Stimulated activated memory B cell treated with anti-CD40 and anti-IgM and Interleukin-4, amounts not matched to agents 10 μg/mL and 1 μg/mL and 100 μg/mL, for 72 hours (primary cell): ENCODE data around the gene C11orf16.
"Not testable (repeated sequence)": the region's sequence is repeated elsewhere in the genome, so short reads cannot be mapped to it uniquely, and the experiment has no call there.

Source experiments
- ATAC-seq: fragments of 150-1000 bp; cut with Tn5 transposase; 2 replicates; pipeline ENCODE4 v1.10.0; 2021
- H3K27ac Mint-ChIP-seq: one replicate; pipeline ENCODE4 v1.8.0; 2022; ENCODE audit warnings: mild to moderate bottlenecking, mixed read lengths
- H3K27me3 Mint-ChIP-seq: one replicate; pipeline ENCODE4 v1.8.0; 2022; ENCODE audit warnings: mixed read lengths
- H3K36me3 Mint-ChIP-seq: one replicate; pipeline ENCODE4 v1.8.0; 2022; ENCODE audit warnings: mixed read lengths
- H3K4me1 Mint-ChIP-seq: one replicate; pipeline ENCODE4 v1.8.0; 2022; ENCODE audit warnings: mixed read lengths
- H3K4me3 Mint-ChIP-seq: one replicate; pipeline ENCODE4 v1.8.0; 2022; ENCODE audit warnings: mild to moderate bottlenecking, moderate library complexity, mixed read lengths
- H3K9me3 Mint-ChIP-seq: one replicate; pipeline ENCODE4 v1.8.0; 2022; ENCODE audit warnings: mixed read lengths

Gene C11orf16, protein sequence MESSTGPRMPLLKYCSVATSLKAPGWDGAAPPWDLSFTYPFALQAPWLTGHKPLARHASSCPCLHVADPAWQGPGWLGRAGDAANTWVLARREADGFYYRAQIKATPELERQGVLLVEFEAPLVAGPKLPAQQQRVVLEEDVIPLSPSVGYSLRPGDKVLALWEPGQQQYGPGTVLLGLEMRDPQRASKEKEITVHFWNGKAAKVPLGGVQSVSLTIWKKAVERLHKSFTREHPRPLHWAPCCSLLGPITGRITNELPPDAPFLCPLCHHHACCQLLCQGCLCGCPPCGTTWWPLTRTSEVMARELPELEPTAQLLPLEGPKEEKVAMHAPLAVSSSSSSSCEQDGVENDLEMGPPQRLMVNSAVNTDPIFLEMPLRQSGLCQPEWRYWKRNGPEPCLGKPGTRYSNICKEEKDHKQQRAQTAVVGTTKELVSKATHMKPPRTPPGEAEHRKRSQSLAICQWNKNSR

GRCh38 chr11:8932564-8933180 is at the start of gene C11orf16:
TSS of gene C11orf16 (minus strand) at chr11:8932947. CDS start at chr11:8932308, 639 bp downstream.
- H3K4me1 Mint-ChIP-seq, result peaks cover 6% of the 10 kb centered on the region
- H3K9me3 Mint-ChIP-seq, result no peaks in the 10 kb centered on the region
- H3K27me3 Mint-ChIP-seq, result peaks cover 15% of the 10 kb centered on the region
- H3K36me3 Mint-ChIP-seq, result no peaks in the 10 kb centered on the region
- no peak within 1 kb of the TSS for H3K27ac Mint-ChIP-seq
- ATAC-seq, result no peak
- no peak within 1 kb of the TSS for H3K4me3 Mint-ChIP-seq

DNA sequence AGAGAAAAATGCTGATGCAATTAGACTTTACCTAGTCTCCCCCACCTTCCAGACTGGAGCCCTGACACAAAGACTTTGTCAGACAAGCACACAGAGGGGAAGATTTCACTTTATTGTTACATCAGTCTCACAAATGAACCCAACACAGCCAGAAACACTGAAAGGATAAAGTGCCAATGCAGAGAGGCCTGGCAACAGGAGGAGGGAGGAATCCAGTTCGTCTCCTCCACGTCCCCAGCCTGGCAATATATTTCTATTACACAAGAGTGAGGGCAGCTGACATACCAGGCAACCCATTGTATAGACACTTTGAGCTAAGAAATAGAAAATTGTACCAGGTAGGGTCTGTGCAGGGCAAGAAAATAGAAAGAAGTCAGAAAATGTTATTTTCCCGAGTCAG is 47.7 kb upstream of the C11orf16 start:
- no peaks in the 10 kb centered on the region for H3K9me3 Mint-ChIP-seq
- H3K36me3 Mint-ChIP-seq, result no peaks in the 10 kb centered on the region
- ATAC-seq, result no peak
- H3K4me1 Mint-ChIP-seq, result no peaks in the 10 kb centered on the region
- no peak overlapping the region for H3K4me3 Mint-ChIP-seq
- no peak overlapping the region for H3K27ac Mint-ChIP-seq
- H3K27me3 Mint-ChIP-seq, result no peaks in the 10 kb centered on the region

GRCh38 chr11:8979365-8979764 is 46.6 kb upstream of the C11orf16 start:
- not testable (repeated sequence) for H3K4me1 Mint-ChIP-seq, H3K9me3 Mint-ChIP-seq, H3K36me3 Mint-ChIP-seq, H3K27me3 Mint-ChIP-seq, H3K4me3 Mint-ChIP-seq, ATAC-seq, H3K27ac Mint-ChIP-seq

- Mint-ChIP-seq H3K4me1 (no peaks in the 10 kb centered on the region), H3K4me3 (no peak overlapping the region), H3K27me3 (no peaks in the 10 kb centered on the region), H3K27ac (no peak overlapping the region), H3K36me3 (no peaks in the 10 kb centered on the region), H3K9me3 (no peaks in the 10 kb centered on the region)
- no peak for ATAC-seq
Observed at GRCh38 chr11:8973121-8973520, 40.4 kb upstream of the C11orf16 start.

DNA sequence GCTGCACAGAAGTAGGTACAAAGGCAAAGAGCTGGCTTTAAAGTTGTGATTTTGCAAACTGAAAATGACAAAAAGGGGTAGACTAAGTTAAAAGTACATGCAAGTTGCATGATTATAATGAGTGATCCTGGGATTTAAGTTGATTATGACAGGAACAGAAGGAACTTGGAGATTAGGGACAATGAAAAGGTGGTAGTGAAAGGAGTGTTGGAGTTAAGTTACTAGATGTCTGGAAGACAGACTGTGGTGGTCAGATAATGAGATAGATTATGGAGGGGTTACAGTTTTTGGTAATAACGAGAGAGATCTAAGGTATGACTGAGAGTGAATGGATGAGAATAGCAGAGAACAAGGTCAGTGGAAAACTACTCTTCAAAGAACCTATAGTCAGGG is 39.2 kb upstream of the C11orf16 start:
- H3K4me3 Mint-ChIP-seq, result no peak overlapping the region
- no peak for ATAC-seq
- no peak overlapping the region for H3K27ac Mint-ChIP-seq
- no peaks in the 10 kb centered on the region for H3K36me3 Mint-ChIP-seq
- H3K4me1 Mint-ChIP-seq, result peaks cover 6% of the 10 kb centered on the region
- no peaks in the 10 kb centered on the region for H3K27me3 Mint-ChIP-seq
- H3K9me3 Mint-ChIP-seq, result no peaks in the 10 kb centered on the region

GRCh38 chr11:8971196-8971923 is 38.6 kb upstream of the C11orf16 start:
- H3K27ac Mint-ChIP-seq, result no peak overlapping the region
- no peaks in the 10 kb centered on the region for H3K9me3 Mint-ChIP-seq
- H3K27me3 Mint-ChIP-seq, result no peaks in the 10 kb centered on the region
- peaks cover 7% of the 10 kb centered on the region for H3K4me1 Mint-ChIP-seq
- H3K4me3 Mint-ChIP-seq, result no peak overlapping the region
- no peak for ATAC-seq
- H3K36me3 Mint-ChIP-seq, result no peaks in the 10 kb centered on the region

- no peaks in the 10 kb centered on the region for H3K9me3 Mint-ChIP-seq
- no peaks in the 10 kb centered on the region for H3K36me3 Mint-ChIP-seq
- no peaks in the 10 kb centered on the region for H3K27me3 Mint-ChIP-seq
- H3K4me3 Mint-ChIP-seq, result no peak overlapping the region
- ATAC-seq, result no peak
- peaks cover 23% of the 10 kb centered on the region for H3K4me1 Mint-ChIP-seq
- H3K27ac Mint-ChIP-seq, result no peak overlapping the region
Observed at GRCh38 chr11:8967184-8967583, 34.4 kb upstream of the C11orf16 start.

DNA sequence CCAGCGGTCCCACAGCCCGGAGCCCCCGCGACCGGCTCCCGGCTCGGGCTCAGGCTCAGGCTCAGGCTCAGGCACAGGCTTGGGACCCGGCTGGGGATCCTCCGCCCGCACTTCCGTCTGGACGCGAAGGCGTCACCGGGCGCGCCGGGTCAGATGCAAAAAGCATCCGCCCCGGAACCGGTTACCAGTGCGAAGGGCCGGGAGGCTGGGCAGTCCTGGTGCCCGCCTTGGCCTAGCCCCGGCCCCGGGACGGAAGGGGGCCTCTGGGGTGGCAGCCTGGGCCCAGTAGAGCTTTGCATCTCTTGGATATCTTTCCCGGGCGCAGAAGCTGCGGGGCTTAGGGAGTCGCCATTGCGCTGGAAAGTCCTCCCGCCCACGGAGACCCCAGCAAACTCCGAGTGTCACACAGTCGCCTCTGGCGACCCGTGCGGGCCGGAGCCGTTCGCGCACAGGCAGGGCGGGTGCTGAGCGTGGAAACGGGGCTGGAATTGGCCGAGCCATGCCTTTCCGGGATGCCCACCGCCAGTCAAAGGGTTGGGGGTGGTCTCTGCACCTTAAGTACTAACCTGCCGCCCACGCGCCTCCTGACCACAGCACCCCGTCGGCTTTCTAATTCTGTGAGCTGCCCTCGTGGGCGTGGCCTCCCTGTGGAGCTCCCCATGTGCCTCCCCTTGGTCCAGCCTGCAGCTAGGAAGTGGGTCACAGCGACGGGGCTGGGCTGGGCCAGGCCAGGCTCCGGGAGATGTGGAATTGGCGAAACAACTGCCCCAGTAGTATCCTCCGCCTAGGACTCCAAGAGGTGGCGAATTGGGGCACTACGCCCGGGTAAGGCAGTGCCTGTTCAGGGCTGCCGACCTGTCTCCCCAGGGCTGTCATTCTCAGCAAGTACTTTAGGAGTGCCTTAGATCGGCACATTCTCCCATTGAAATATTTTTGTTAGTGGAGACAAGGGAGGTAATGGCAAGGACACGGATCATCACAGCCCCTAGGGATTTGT is 31.9 kb upstream of the C11orf16 start, which contains the start of gene TMEM9B:
TMEM9B (minus strand) TSS at position 119 of the 997 bp plus-strand sequence. CDS start 129 bp downstream, outside the sequence.
- ATAC-seq, result peak; percentile 94
- Mint-ChIP-seq H3K9me3 (no peaks in the 10 kb centered on the region), H3K4me3 (peak within 1 kb of the TSS; percentile 91), H3K4me1 (peaks cover 29% of the 10 kb centered on the region), H3K36me3 (peaks cover 5% of the 10 kb centered on the region), H3K27ac (peak within 1 kb of the TSS; percentile 91), H3K27me3 (no peaks in the 10 kb centered on the region)

DNA sequence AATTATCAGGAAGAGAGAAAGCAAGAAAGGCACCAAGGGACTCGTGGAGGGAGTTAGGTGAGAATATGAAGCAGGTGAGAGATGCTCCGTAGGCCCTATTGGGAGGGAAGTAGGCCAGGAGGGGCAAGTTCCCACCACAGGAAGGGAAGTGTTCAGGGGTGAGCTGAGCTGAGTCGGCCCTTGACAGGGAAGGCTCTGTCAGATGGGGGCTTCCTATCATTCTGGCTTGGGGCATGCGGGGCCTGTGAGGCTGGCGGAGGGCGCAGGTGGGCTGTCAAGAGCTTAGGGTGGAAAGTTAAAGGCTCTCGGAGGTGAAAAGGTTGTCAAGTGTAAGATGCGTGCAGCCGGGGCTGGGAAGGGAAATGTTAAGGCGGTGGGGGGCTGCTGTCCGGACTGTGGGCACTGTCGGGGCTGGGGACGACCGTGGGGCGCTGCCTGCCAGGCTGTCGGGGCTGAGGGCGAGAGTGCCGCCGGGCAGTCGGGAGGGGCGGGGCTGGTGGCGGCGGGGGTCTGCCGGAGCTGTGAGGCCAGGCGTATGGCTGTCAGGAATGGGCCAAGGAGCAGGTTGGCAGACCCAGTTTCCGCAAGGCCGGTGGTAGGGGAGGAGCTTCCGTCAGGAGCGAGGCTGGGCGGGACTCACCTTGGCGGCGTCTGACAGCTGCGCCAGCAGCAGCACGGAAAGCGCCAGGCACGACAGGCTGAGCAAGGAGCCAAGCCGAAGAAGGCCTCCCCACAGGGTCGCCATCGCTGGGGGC is 31.0 kb upstream of the C11orf16 start:
- Mint-ChIP-seq H3K36me3 (peaks cover 5% of the 10 kb centered on the region), H3K9me3 (no peaks in the 10 kb centered on the region), H3K4me1 (peaks cover 34% of the 10 kb centered on the region), H3K4me3 (peak overlapping the region; percentile 91), H3K27ac (peak overlapping the region; percentile 91), H3K27me3 (no peaks in the 10 kb centered on the region)
- peak; percentile 86 for ATAC-seq

DNA sequence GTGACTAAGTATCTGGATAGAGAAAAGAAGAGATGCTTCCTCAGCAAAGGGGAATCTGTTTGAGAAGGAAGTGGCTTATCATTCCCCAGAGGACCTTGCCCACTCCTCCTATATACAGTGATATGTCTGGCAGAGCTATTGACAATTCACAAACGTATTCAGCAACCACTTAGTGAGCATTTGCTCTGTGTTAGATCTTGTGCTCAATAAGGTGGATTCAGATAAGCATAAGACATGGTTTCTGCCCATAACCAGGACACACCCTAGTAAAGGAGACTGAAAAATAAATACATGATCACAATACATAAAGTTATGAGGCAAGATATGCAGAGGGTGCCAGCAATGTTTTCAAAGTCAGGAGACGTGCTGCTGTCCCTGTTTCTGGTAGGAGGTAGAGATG is 30.1 kb upstream of the C11orf16 start:
- no peak for ATAC-seq
- Mint-ChIP-seq H3K9me3 (no peaks in the 10 kb centered on the region), H3K4me3 (peak overlapping the region; percentile 60), H3K4me1 (peaks cover 34% of the 10 kb centered on the region), H3K27me3 (no peaks in the 10 kb centered on the region), H3K27ac (peak overlapping the region; percentile 91), H3K36me3 (peaks cover 5% of the 10 kb centered on the region)

GRCh38 chr11:8961401-8961800 is 28.7 kb upstream of the C11orf16 start:
- no peak for ATAC-seq
- H3K4me3 Mint-ChIP-seq, result no peak overlapping the region
- no peaks in the 10 kb centered on the region for H3K27me3 Mint-ChIP-seq
- peak overlapping the region; percentile 18 for H3K27ac Mint-ChIP-seq
- peaks cover 5% of the 10 kb centered on the region for H3K36me3 Mint-ChIP-seq
- peaks cover 27% of the 10 kb centered on the region for H3K4me1 Mint-ChIP-seq
- H3K9me3 Mint-ChIP-seq, result no peaks in the 10 kb centered on the region

DNA sequence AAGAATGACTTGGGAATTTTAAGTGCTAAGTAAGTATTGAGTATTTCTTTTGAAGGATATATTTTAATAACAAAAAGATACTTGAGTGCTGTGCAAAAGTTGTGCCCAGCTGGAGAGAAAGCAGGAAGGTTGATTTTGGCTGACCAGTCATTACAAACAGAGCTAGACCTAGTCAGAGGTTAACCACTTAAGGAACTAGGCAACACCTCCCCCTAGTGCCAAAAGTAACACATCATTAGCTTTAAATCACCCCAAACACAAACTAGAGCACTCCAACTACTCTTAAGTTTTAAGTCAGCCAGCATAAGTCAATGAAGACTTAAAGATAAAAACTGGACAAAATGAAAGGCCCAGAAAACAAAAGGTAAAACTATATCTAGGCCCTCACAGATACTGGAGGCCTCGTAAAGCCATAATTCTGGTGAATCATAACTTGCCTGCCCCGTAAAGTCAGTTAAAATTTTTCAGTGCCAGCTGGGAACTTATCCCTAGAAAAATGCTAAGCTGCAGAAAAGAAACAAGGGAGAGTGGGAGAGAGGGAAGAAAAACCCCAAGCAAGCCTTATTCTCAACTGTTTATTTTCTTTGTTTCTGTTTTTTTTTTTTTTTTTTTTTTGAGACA is 26.9 kb upstream of the C11orf16 start:
- no peaks in the 10 kb centered on the region for H3K9me3 Mint-ChIP-seq
- H3K27ac Mint-ChIP-seq, result no peak overlapping the region
- H3K4me1 Mint-ChIP-seq, result peaks cover 27% of the 10 kb centered on the region
- no peaks in the 10 kb centered on the region for H3K27me3 Mint-ChIP-seq
- peaks cover 19% of the 10 kb centered on the region for H3K36me3 Mint-ChIP-seq
- peak; percentile 31 for ATAC-seq
- H3K4me3 Mint-ChIP-seq, result no peak overlapping the region

- H3K4me3 Mint-ChIP-seq, result no peak overlapping the region
- peaks cover 11% of the 10 kb centered on the region for H3K4me1 Mint-ChIP-seq
- ATAC-seq, result no peak
- no peaks in the 10 kb centered on the region for H3K9me3 Mint-ChIP-seq
- H3K27me3 Mint-ChIP-seq, result no peaks in the 10 kb centered on the region
- H3K27ac Mint-ChIP-seq, result no peak overlapping the region
- H3K36me3 Mint-ChIP-seq, result peaks cover 41% of the 10 kb centered on the region
Observed at GRCh38 chr11:8956860-8957259, 24.1 kb upstream of the C11orf16 start.
